Subcutaneous adipose tissue (tissue), 4 donors: Measurements from ENCODE around the gene NPAT. TPM values are rescaled to one million over a fixed set of nuclear protein-coding genes. Genes with fewer than 3 reads are reported as not detected.

ENCODE experiments used
- CTCF ChIP-seq: fragments of 450-650 bp; IDR thresholded peaks from one replicate; pipeline ENCODE4 v1.5.1; 2016; ENCODE audit warnings: low read depth, mild to moderate bottlenecking, control low read depth, antibody characterized with exemption, moderate library complexity
- total RNA-seq, 4 donors: library from RNA; depleted of rRNA; stranded (reverse); fragments of >200 nt; gene quantifications; one replicate each; pipeline ENCODE4 v1.1.0, GENCODE V29; 2016

NPAT gene
- total RNA-seq, 4 donors from 2014 or later: 16.1 to 22.8 (median 20.6) TPM

GRCh38 chr11:108224911-108225786, 2.7 kb upstream of the NPAT start:
- TF ChIP-seq CTCF: no peak

GRCh38 chr11:108224366-108224765, 1.9 kb upstream of the NPAT start:
- TF ChIP-seq CTCF: no peak

- TF ChIP-seq CTCF: no peak
These were observed 1.1 kb upstream of the NPAT start for GRCh38 chr11:108223348-108224149.

- no peak for TF ChIP-seq CTCF
These were observed 396 bp downstream of the NPAT start for GRCh38 chr11:108221911-108222573.

GRCh38 chr11:108221371-108221770, 1.1 kb downstream of the NPAT start:
- no peak for TF ChIP-seq CTCF

GRCh38 chr11:108220721-108221336, 1.6 kb downstream of the NPAT start:
- no peak for TF ChIP-seq CTCF
